GM12878 (cell line): ENCODE measurements around the gene CCL11.

Experiments used
- CBX5 ChIP-seq: sonication (generic); IDR thresholded peaks from 2 replicates; pipeline ENCODE4 v1.6.1; 2016; ENCODE audit warnings: low read depth, moderate library complexity, mild to moderate bottlenecking, inconsistent platforms
- CHD1 ChIP-seq: IDR thresholded peaks from 2 replicates; pipeline ENCODE4 v1.6.1; 2012; ENCODE audit warnings: low read depth, low read length, improper control_type of control experiment
- EZH2 ChIP-seq: IDR thresholded peaks from 2 replicates; pipeline ENCODE4 v1.6.1; 2012; ENCODE audit warnings: low read depth, mild to moderate bottlenecking, control low read depth, inconsistent platforms, low read length, borderline replicate concordance; ENCODE audit not compliant: control insufficient read depth
- NR2C2 ChIP-seq: IDR thresholded peaks from 2 replicates; pipeline ENCODE4 v1.6.1; 2011; ENCODE audit warnings: borderline replicate concordance, low read depth; ENCODE audit not compliant: control insufficient read depth, insufficient read length
- POLR2A ChIP-seq: IDR thresholded peaks from 2 replicates; pipeline ENCODE4 v1.6.1; 2011; ENCODE audit warnings: low read depth, mild to moderate bottlenecking, low read length
- TF ChIP-seq, protein P1 (sequence below), 3 experiments: IDR thresholded peaks in 2 of 3; conservative IDR thresholded peaks in 1 of 3; 2 replicates each; pipeline ENCODE4 v1.5.1; 2011; ENCODE audit warnings: low read depth in 3 of 3, low read length in 3 of 3, mild to moderate bottlenecking in 3 of 3, control low read depth in 2 of 3, moderate library complexity in 2 of 3, inconsistent platforms in 1 of 3, mixed read lengths in 1 of 3; ENCODE audit not compliant: control insufficient read depth in 2 of 3, insufficient read depth in 1 of 3; ENCODE audit errors: extremely low read depth in 1 of 3

DNA sequence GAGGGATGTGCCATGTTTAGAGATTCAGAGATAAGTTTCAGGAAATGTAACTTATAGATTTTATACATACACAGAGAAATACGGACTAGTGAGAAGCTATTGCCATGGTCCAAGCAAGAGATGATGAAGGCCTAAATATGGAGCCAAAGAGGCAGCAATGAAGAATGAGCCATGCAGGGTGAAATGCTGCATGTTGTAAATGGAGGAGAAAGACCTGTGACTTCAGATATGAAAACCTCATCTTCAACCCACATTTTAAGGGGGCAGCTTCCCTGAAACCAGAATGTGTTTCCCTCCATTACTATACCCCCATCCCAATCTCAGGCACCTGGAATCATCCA lies 27.6 kb upstream of the CCL11 start:
- TF ChIP-seq CHD1 (no peak), EZH2 (no peak), POLR2A (no peak), CBX5 (no peak), NR2C2 (no peak)
- TF ChIP-seq, protein P1, sequence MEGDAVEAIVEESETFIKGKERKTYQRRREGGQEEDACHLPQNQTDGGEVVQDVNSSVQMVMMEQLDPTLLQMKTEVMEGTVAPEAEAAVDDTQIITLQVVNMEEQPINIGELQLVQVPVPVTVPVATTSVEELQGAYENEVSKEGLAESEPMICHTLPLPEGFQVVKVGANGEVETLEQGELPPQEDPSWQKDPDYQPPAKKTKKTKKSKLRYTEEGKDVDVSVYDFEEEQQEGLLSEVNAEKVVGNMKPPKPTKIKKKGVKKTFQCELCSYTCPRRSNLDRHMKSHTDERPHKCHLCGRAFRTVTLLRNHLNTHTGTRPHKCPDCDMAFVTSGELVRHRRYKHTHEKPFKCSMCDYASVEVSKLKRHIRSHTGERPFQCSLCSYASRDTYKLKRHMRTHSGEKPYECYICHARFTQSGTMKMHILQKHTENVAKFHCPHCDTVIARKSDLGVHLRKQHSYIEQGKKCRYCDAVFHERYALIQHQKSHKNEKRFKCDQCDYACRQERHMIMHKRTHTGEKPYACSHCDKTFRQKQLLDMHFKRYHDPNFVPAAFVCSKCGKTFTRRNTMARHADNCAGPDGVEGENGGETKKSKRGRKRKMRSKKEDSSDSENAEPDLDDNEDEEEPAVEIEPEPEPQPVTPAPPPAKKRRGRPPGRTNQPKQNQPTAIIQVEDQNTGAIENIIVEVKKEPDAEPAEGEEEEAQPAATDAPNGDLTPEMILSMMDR (IDR thresholded peaks at IDR 0.05 in 2 of 3, conservative IDR thresholded peaks at IDR 0.05 in 1 of 3; ENCODE audit: control insufficient read depth in 2 of 3, extremely low read depth in 1 of 3, insufficient read depth in 1 of 3, low read depth in 3 of 3, low read length in 3 of 3): no peak
